ENCODE measurements around the gene INPP5D.

- TF ChIP-seq POLR2A (IDR thresholded peaks at IDR 0.05; ENCODE audit: low read depth, low read length) (no peak), POLR2AphosphoS5 (IDR thresholded peaks at IDR 0.05; ENCODE audit: low read depth, low read length) (no peak)
These were observed 82.3 kb downstream of the INPP5D start for GRCh38 chr2:233142355-233142897.
